CD14-positive monocyte (primary cell): ENCODE results near the gene HERC2. TPM values are rescaled to one million over a fixed set of nuclear protein-coding genes. Genes with fewer than 3 reads are reported as not detected.

ENCODE experiments used
- DNase-seq, 3 donors: peaks; one replicate each; pipeline ENCODE4 v3.0.0-alpha.2; 2011 to 2022
- H2AFZ ChIP-seq: 2 replicates; pipeline ENCODE4 v1.6.0; 2012; ENCODE audit warnings: mild to moderate bottlenecking, low read depth, low read length, inconsistent platforms; ENCODE audit not compliant: insufficient read depth, poor library complexity, severe bottlenecking
- H3K27ac ChIP-seq, 2 donors: 1 replicate in 1 of 2; 2 replicates in 1 of 2; pipeline ENCODE4 v1.5.1; 2012 to 2013; ENCODE audit warnings: low read length in 2 of 2, control low read depth in 1 of 2, inconsistent platforms in 1 of 2, low read depth in 1 of 2, mild to moderate bottlenecking in 1 of 2
- H3K27me3 ChIP-seq, 2 donors: one replicate each; pipeline versions ENCODE4 v1.6.0 to v1.6.1; 2011 to 2013; ENCODE audit warnings: low read length in 2 of 2; ENCODE audit not compliant: control insufficient read depth in 2 of 2, insufficient read depth in 2 of 2
- H3K36me3 ChIP-seq, 2 donors: replicated peaks in 1 of 2; 1 replicate in 1 of 2; 2 replicates in 1 of 2; pipeline versions ENCODE4 v1.5.1 to v1.6.1; 2012 to 2013; ENCODE audit warnings: low read length in 2 of 2, control low read depth in 1 of 2, inconsistent platforms in 1 of 2, mild to moderate bottlenecking in 1 of 2; ENCODE audit not compliant: insufficient read depth in 2 of 2, control insufficient read depth in 1 of 2
- H3K4me1 ChIP-seq, 2 donors: 1 replicate in 1 of 2; 2 replicates in 1 of 2; pipeline versions ENCODE4 v1.5.1 to v1.6.1; 2012 to 2013; ENCODE audit warnings: low read length in 2 of 2, control low read depth in 1 of 2, inconsistent platforms in 1 of 2, mild to moderate bottlenecking in 1 of 2, moderate library complexity in 1 of 2; ENCODE audit not compliant: insufficient read depth in 2 of 2, control insufficient read depth in 1 of 2
- H3K4me2 ChIP-seq: replicated peaks from 2 replicates; pipeline ENCODE3; 2012; ENCODE audit warnings: low read length, moderate library complexity, mild to moderate bottlenecking; ENCODE audit not compliant: poor library complexity, severe bottlenecking; ENCODE audit errors: extremely low read depth
- H3K4me3 ChIP-seq, 3 experiments: fragments of 200-600 bp in 1 of 3; sonication (generic) in 1 of 3; replicated peaks in 1 of 3; 1 replicate in 2 of 3; 2 replicates in 1 of 3; pipeline ENCODE4 v1.5.1; 2011 to 2013; ENCODE audit warnings: low read length in 3 of 3, mild to moderate bottlenecking in 3 of 3, control low read depth in 2 of 3, low read depth in 2 of 3, inconsistent platforms in 1 of 3, moderate library complexity in 1 of 3
- H3K79me2 ChIP-seq: 2 replicates; pipeline ENCODE4 v1.6.0; 2012; ENCODE audit warnings: mild to moderate bottlenecking, control low read depth, inconsistent platforms, low read length, moderate library complexity; ENCODE audit not compliant: insufficient read depth
- H3K9ac ChIP-seq: 2 replicates; pipeline ENCODE4 v1.6.0; 2017; ENCODE audit warnings: low read length, mild to moderate bottlenecking; ENCODE audit not compliant: insufficient read depth, poor library complexity, severe bottlenecking
- H3K9me3 ChIP-seq, 2 donors: replicated peaks in 1 of 2; 1 replicate in 1 of 2; 2 replicates in 1 of 2; pipeline versions ENCODE4 v1.5.1 to v1.6.1; 2012 to 2013; ENCODE audit warnings: low read length in 2 of 2, control low read depth in 1 of 2; ENCODE audit not compliant: control insufficient read depth in 1 of 2, insufficient read depth in 1 of 2
- H4K20me1 ChIP-seq: 2 replicates; pipeline ENCODE4 v1.6.0; 2012; ENCODE audit warnings: mild to moderate bottlenecking, low read length, control low read depth, moderate library complexity; ENCODE audit not compliant: insufficient read depth
- H3K27ac Mint-ChIP-seq, 7 donors: one replicate each; pipeline ENCODE4 v1.8.0; 2020; ENCODE audit warnings: mild to moderate bottlenecking in 7 of 7, mixed read lengths in 7 of 7, moderate library complexity in 6 of 7, inconsistent platforms in 2 of 7
- H3K27me3 Mint-ChIP-seq, 3 donors: one replicate each; pipeline ENCODE4 v1.8.0; 2021 to 2022; ENCODE audit warnings: low read depth in 3 of 3, mild to moderate bottlenecking in 3 of 3, mixed read lengths in 3 of 3, moderate library complexity in 3 of 3, inconsistent platforms in 1 of 3
- H3K36me3 Mint-ChIP-seq, 2 donors: one replicate each; pipeline ENCODE4 v1.8.0; 2020; ENCODE audit warnings: mixed read lengths in 2 of 2, inconsistent platforms in 1 of 2, mild to moderate bottlenecking in 1 of 2
- H3K4me1 Mint-ChIP-seq: one replicate; pipeline ENCODE4 v1.8.0; 2020; ENCODE audit warnings: mild to moderate bottlenecking, mixed read lengths
- H3K4me3 Mint-ChIP-seq, 2 donors: one replicate each; pipeline ENCODE4 v1.8.0; 2020; ENCODE audit warnings: mild to moderate bottlenecking in 2 of 2, mixed read lengths in 2 of 2, moderate library complexity in 1 of 2
- H3K9me3 Mint-ChIP-seq, 7 donors: one replicate each; pipeline ENCODE4 v1.8.0; 2020 to 2022; ENCODE audit warnings: mixed read lengths in 7 of 7, mild to moderate bottlenecking in 6 of 7, moderate library complexity in 6 of 7, inconsistent platforms in 2 of 7
- WGBS: methylation state at CpG from one replicate; pipeline ENCODE4 v1.1.5; 2013; ENCODE audit warnings: missing lambda C conversion rate; ENCODE audit not compliant: insufficient coverage; 5-methylcytosine and 5-hydroxymethylcytosine counted together
- intact Hi-C, 2 donors: fragments of 100-400 bp; cut with micrococcal nuclease; formaldehyde crosslinking; loops; one replicate each; pipeline versions ENCODE4 v1.15.0 to v1.15.1; 2023
- polyA plus RNA-seq, 3 donors: library from polyadenylated mRNA; depleted of rRNA in 1 of 3; unstranded in 2 of 3; stranded (reverse) in 1 of 3; fragments of 300-500 nt in 2 of 3; fragments of >200 nt in 1 of 3; fragmentation: Illumina TruSeq in 2 of 3; gene quantifications; 1 replicate in 2 of 3; 2 replicates in 1 of 3; pipeline ENCODE4 v1.2.3, GENCODE V29; 2012 to 2021
- TF ChIP-seq, protein P1 (sequence below): fragments of 200-600 bp; IDR thresholded peaks from one replicate; pipeline ENCODE4 v1.8.0; 2022; ENCODE audit warnings: antibody characterized with exemption, mild to moderate bottlenecking

HERC2 gene
- polyA plus RNA-seq, 3 donors, result 3.1 to 9.0 (median 4.7) TPM

GRCh38 chr15:28164876-28165275 is 157.1 kb downstream of the HERC2 start:
- Histone ChIP-seq H3K4me3 (no peak overlapping the region), H3K4me2 (no peak overlapping the region), H3K36me3 (peaks cover 34 to 88% of the 10 kb centered on the region in 2 donors), H3K27ac (no peak overlapping the region), H4K20me1 (no peaks in the 10 kb centered on the region), H3K9ac (no peak overlapping the region), H3K9me3 (no peaks in the 10 kb centered on the region), H3K79me2 (no peaks in the 10 kb centered on the region), H3K27me3 (no peaks in the 10 kb centered on the region), H3K4me1 (no peaks in the 10 kb centered on the region), H2AFZ (no peak overlapping the region)
- Mint-ChIP-seq H3K36me3 (peaks cover 83 to 86% of the 10 kb centered on the region in 2 donors), H3K27me3 (peaks cover 0 to 1% (median 0%) of the 10 kb centered on the region in 3 donors), H3K27ac (no peak overlapping the region), H3K4me3 (no peak overlapping the region), H3K9me3 (peaks cover 0 to 17% (median 4%) of the 10 kb centered on the region in 7 donors), H3K4me1 (no peaks in the 10 kb centered on the region)
- TF ChIP-seq, protein P1, sequence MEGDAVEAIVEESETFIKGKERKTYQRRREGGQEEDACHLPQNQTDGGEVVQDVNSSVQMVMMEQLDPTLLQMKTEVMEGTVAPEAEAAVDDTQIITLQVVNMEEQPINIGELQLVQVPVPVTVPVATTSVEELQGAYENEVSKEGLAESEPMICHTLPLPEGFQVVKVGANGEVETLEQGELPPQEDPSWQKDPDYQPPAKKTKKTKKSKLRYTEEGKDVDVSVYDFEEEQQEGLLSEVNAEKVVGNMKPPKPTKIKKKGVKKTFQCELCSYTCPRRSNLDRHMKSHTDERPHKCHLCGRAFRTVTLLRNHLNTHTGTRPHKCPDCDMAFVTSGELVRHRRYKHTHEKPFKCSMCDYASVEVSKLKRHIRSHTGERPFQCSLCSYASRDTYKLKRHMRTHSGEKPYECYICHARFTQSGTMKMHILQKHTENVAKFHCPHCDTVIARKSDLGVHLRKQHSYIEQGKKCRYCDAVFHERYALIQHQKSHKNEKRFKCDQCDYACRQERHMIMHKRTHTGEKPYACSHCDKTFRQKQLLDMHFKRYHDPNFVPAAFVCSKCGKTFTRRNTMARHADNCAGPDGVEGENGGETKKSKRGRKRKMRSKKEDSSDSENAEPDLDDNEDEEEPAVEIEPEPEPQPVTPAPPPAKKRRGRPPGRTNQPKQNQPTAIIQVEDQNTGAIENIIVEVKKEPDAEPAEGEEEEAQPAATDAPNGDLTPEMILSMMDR, result no peak
- DNase-seq, result no peak
- 100% methylated on average over 3 of the region's 3 CpGs for WGBS
- intact Hi-C loops, result no loop called here

DNA sequence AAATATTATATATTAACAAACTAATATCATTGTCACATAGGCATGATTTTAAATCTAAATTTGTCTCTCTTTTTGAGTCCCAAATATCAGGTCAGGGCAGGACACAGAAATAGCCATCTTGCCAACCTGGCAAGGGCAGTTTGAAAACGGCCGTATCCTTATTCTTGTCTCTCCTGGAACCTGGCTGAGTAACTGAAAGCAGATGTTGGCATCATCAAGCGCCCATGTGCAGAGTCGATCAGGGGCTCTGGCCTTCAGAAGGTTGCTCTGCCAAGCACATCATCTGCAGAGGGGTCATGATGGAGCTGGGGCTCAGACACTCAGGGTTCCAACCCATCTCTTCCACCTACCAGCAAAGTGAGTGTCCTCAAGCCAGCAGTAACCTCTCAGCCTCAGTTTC is 167.7 kb downstream of the HERC2 start:
- intact Hi-C loops, result no loop called here
- H3K4me2 ChIP-seq, result no peak overlapping the region
- no peaks in the 10 kb centered on the region for H3K4me1 ChIP-seq
- DNase-seq, result no peak
- peaks cover 7 to 12% of the 10 kb centered on the region in 2 donors for H3K9me3 ChIP-seq
- Mint-ChIP-seq H3K4me3 (no peak overlapping the region), H3K27ac (no peak overlapping the region), H3K9me3 (peaks cover 9 to 31% (median 19%) of the 10 kb centered on the region in 7 donors), H3K27me3 (no peaks in the 10 kb centered on the region), H3K36me3 (peaks cover 24 to 40% of the 10 kb centered on the region in 2 donors), H3K4me1 (no peaks in the 10 kb centered on the region)
- no peak overlapping the region for H3K4me3 ChIP-seq
- H3K79me2 ChIP-seq, result no peaks in the 10 kb centered on the region
- peaks cover 0 to 10% of the 10 kb centered on the region in 2 donors for H3K36me3 ChIP-seq
- no peaks in the 10 kb centered on the region for H3K27me3 ChIP-seq
- 93% methylated on average over 4 of the region's 4 CpGs for WGBS
- no peaks in the 10 kb centered on the region for H4K20me1 ChIP-seq
- H3K27ac ChIP-seq, result no peak overlapping the region
- H2AFZ ChIP-seq, result no peak overlapping the region
- H3K9ac ChIP-seq, result no peak overlapping the region
- TF ChIP-seq, protein P1, result no peak
